ENCODE data around the gene CEBPA. TPM values are rescaled to one million over a fixed set of nuclear protein-coding genes. Genes with fewer than 3 reads are reported as not detected.

CEBPA gene
- total and polyA plus RNA-seq, 10 donors, result 7.4 to 27.7 (median 18.0) TPM

DNA sequence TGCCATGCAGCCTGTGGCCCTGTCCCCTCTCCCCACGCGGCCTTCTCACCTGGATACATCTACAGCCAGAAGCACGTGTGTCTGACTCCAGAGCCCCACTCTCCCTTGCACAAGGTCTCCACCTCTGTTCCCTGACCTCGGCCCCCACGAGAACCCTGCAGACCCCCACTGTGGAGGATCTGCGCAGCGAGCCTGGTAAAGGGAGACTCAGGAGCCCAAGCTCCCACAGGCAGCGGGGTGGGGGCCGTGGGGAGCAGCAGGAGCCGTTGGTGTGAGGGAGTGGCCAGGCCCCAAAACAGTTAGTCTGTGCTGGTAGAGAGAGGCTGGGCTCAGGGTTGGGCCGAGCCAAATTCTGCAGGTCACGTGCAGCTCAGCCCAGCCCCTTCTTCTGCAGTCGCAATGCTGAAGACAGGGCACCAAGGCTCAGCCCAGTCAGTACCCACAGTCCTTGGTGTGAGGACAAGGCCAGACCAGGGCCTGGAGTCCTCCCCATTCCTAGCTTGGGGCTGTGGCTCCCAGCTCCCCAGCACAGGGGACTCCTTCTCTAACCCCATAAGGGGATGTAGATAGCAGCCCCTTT, 48.0 kb downstream of the CEBPA start:
- H3K36me3 ChIP-seq, result no peaks in the 10 kb centered on the region
- peaks cover 0 to 19% (median 13%) of the 10 kb centered on the region in 8 donors for H3K9me3 ChIP-seq
- H3K27ac ChIP-seq, result no peak overlapping the region
- peaks cover 0 to 43% (median 0%) of the 10 kb centered on the region in 7 donors for H3K27me3 ChIP-seq (replicated peaks in 1 of 7)
- H3K4me3 ChIP-seq, result no peak overlapping the region
- no peak for DNase-seq
- WGBS, 5 donors, result 70 to 90% (median 84%) methylated on average over 9 to 13 of the region's 13 CpGs
- no peak for TF ChIP-seq POLR2AphosphoS5 (IDR thresholded peaks at IDR 0.05)
- TF ChIP-seq, protein P1, sequence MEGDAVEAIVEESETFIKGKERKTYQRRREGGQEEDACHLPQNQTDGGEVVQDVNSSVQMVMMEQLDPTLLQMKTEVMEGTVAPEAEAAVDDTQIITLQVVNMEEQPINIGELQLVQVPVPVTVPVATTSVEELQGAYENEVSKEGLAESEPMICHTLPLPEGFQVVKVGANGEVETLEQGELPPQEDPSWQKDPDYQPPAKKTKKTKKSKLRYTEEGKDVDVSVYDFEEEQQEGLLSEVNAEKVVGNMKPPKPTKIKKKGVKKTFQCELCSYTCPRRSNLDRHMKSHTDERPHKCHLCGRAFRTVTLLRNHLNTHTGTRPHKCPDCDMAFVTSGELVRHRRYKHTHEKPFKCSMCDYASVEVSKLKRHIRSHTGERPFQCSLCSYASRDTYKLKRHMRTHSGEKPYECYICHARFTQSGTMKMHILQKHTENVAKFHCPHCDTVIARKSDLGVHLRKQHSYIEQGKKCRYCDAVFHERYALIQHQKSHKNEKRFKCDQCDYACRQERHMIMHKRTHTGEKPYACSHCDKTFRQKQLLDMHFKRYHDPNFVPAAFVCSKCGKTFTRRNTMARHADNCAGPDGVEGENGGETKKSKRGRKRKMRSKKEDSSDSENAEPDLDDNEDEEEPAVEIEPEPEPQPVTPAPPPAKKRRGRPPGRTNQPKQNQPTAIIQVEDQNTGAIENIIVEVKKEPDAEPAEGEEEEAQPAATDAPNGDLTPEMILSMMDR (IDR thresholded peaks at IDR 0.05 in 8 of 11, conservative IDR thresholded peaks at IDR 0.05 in 3 of 11), result no peak
- TF ChIP-seq POLR2A (IDR thresholded peaks at IDR 0.05), result no peak
- peaks cover 0 to 16% (median 3%) of the 10 kb centered on the region in 6 donors for H3K4me1 ChIP-seq
- intact Hi-C loops (cut with DNase I; ENCODE audit: low total_unique reads), result no loop called here

GRCh38 chr19:33252971-33253370, 49.4 kb downstream of the CEBPA start:
- H3K4me3 ChIP-seq, result no peak overlapping the region
- 62 to 92% (median 71%) methylated on average over 8 of the region's 8 CpGs; no CpG with 5 or more reads in 1 of the 5 donors for WGBS, 5 donors
- H3K9me3 ChIP-seq, result peaks cover 0 to 8% (median 7%) of the 10 kb centered on the region in 8 donors
- H3K27me3 ChIP-seq (replicated peaks in 1 of 7), result peaks cover 0 to 43% (median 0%) of the 10 kb centered on the region in 7 donors
- H3K27ac ChIP-seq, result no peak overlapping the region
- intact Hi-C loops (cut with DNase I; ENCODE audit: low total_unique reads), result no loop called here
- H3K4me1 ChIP-seq, result peaks cover 0 to 26% (median 12%) of the 10 kb centered on the region in 6 donors
- H3K36me3 ChIP-seq, result no peaks in the 10 kb centered on the region
- no peak for DNase-seq
- TF ChIP-seq, protein P1 (IDR thresholded peaks at IDR 0.05 in 8 of 11, conservative IDR thresholded peaks at IDR 0.05 in 3 of 11), result no peak
- TF ChIP-seq POLR2AphosphoS5 (IDR thresholded peaks at IDR 0.05), result no peak
- no peak for TF ChIP-seq POLR2A (IDR thresholded peaks at IDR 0.05)

GRCh38 chr19:33252418-33252962, 49.8 kb downstream of the CEBPA start:
- intact Hi-C loops (cut with DNase I; ENCODE audit: low total_unique reads), result no loop called here
- no peak for TF ChIP-seq POLR2A (IDR thresholded peaks at IDR 0.05)
- TF ChIP-seq, protein P1 (IDR thresholded peaks at IDR 0.05 in 8 of 11, conservative IDR thresholded peaks at IDR 0.05 in 3 of 11), result no peak
- no peak for TF ChIP-seq POLR2AphosphoS5 (IDR thresholded peaks at IDR 0.05)
- 81 to 94% (median 90%) methylated on average over 3 to 4 of the region's 4 CpGs for WGBS, 5 donors
- no peak overlapping the region for H3K4me3 ChIP-seq
- H3K27ac ChIP-seq, result no peak overlapping the region
- H3K36me3 ChIP-seq, result no peaks in the 10 kb centered on the region
- H3K27me3 ChIP-seq (replicated peaks in 1 of 7), result peaks cover 0 to 43% (median 0%) of the 10 kb centered on the region in 7 donors
- peaks cover 0 to 3% (median 2%) of the 10 kb centered on the region in 8 donors for H3K9me3 ChIP-seq
- H3K4me1 ChIP-seq, result peaks cover 0 to 29% (median 14%) of the 10 kb centered on the region in 6 donors
- peak; percentile 63 for DNase-seq

DNA sequence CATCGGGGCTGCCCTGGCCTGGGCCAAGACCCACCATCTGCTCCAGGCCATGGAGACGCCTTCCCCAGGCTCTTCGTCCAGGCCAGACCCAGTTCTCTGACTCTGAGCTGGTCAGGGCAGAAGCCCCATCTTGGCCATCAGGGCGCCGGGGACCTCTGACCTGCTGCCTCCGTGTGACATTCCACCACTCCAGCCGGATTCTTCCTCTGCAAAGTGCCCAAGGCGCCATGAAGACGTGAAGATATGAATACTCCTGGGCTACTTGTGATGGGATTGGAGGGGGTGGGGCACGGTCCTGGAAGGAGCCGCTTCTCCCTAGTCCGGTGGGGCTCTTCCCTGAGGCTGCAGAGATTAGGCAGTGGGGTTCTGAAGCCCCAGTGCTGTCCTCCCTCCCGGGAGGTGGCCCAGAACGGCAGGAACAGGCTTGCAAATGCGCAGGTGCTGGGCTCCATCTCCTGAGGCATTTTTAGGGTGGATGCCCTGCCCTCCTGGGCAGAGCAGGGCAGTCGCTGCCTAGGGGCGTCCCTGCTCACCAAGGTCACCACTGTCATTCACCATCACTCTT, 50.7 kb downstream of the CEBPA start:
- Histone ChIP-seq H3K4me3 (no peak overlapping the region), H3K27ac (no peak overlapping the region), H3K36me3 (no peaks in the 10 kb centered on the region), H3K9me3 (no peaks in the 10 kb centered on the region), H3K27me3 (replicated peaks in 1 of 7) (peaks cover 0 to 43% (median 0%) of the 10 kb centered on the region in 7 donors), H3K4me1 (peaks cover 0 to 29% (median 14%) of the 10 kb centered on the region in 6 donors)
- peak; percentile 38 for DNase-seq
- WGBS, 5 donors, result 83 to 86% (median 84%) methylated on average over 13 to 17 of the region's 17 CpGs
- TF ChIP-seq, protein P1 (IDR thresholded peaks at IDR 0.05 in 8 of 11, conservative IDR thresholded peaks at IDR 0.05 in 3 of 11), result no peak
- TF ChIP-seq POLR2A (IDR thresholded peaks at IDR 0.05) (no peak), POLR2AphosphoS5 (IDR thresholded peaks at IDR 0.05) (no peak)
- intact Hi-C loops (cut with DNase I; ENCODE audit: low total_unique reads), result no loop called here

Measured in spleen (tissue), 11 donors.